Activated CD4-positive, alpha-beta T cell treated with anti-CD3 and anti-CD28 coated beads, Interleukin-2, amount 10 ng/mL, durations not matched to agents 24 days and 14 days (primary cell): Measurements from ENCODE around the gene OR2J1. TPM values are rescaled to one million over a fixed set of nuclear protein-coding genes. Genes with fewer than 3 reads are reported as not detected.
"Not testable (repeated sequence)": the region's sequence is repeated elsewhere in the genome, so short reads cannot be mapped to it uniquely, and the experiment has no call there.

Source experiments
- DNase-seq: peaks from one replicate; pipeline ENCODE4 v3.0.0; 2022
- H3K27ac Mint-ChIP-seq: one replicate; pipeline ENCODE4 v1.8.0; 2022; ENCODE audit warnings: mild to moderate bottlenecking, mixed read lengths
- H3K27me3 Mint-ChIP-seq: one replicate; pipeline ENCODE4 v1.8.0; 2022; ENCODE audit warnings: mixed read lengths
- H3K36me3 Mint-ChIP-seq: one replicate; pipeline ENCODE4 v1.8.0; 2022; ENCODE audit warnings: low read depth, mild to moderate bottlenecking, mixed read lengths
- H3K4me1 Mint-ChIP-seq: one replicate; pipeline ENCODE4 v1.8.0; 2021; ENCODE audit warnings: mixed read lengths
- H3K4me3 Mint-ChIP-seq: one replicate; pipeline ENCODE4 v1.8.0; 2022; ENCODE audit warnings: mild to moderate bottlenecking, moderate library complexity, mixed read lengths
- H3K9me3 Mint-ChIP-seq: one replicate; pipeline ENCODE4 v1.8.0; 2021; ENCODE audit warnings: mixed read lengths
- intact Hi-C: fragments of 100-400 bp; cut with micrococcal nuclease; formaldehyde crosslinking; loops from one replicate; pipeline ENCODE4 v1.15.1; 2023
- total RNA-seq: library from RNA; stranded (reverse); gene quantifications from 2 replicates; pipeline ENCODE4 v1.2.3, GENCODE V29; 2022

Gene OR2J1
- not detected in 2 replicates for total RNA-seq

DNA sequence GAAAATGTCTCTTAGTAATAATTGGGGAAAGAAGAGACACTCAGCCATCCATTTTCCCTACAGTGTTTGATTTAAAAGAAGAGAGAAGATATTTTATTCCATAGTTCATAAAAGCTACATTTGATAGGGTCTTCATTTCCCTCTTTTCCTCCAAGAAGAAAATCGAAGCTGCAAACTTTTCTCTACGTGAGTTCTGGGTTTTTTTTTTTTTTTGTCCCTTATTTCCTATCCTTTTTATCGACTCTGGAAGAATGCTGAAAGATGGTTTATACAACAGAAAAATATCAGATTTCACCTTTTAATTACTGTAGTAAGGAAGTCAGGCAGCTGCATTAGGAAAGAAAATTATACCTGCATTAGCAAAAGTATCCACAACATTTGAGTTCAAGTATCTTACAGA lies at the start of gene OR2J1:
TSS of gene OR2J1 (plus strand) at position 301 of the 400 bp plus-strand sequence. CDS start 1,453 bp downstream, outside the sequence.
- no peak within 1 kb of the TSS for H3K4me3 Mint-ChIP-seq

DNA sequence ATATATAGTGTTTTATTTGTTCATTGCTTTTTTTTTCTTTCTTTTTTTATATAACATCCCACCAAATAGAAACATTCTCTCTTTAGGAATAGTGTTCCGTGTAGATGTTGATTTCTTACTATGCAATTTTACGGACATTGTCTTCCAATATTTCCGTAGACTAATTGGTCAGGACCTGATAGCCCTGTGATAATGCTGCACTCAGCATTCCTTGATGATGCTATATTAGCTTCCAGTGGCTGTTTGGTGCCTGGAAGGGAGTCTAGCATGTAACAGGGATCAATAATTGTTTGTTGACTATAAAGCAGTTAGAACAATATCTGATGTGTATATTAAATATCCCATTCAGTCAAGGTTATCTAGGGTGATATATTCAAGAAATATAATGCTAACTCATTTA lies 47.6 kb upstream of the OR2J1 start:
- H3K27ac Mint-ChIP-seq, result no peak overlapping the region
- H3K9me3 Mint-ChIP-seq, result no peaks in the 10 kb centered on the region
- intact Hi-C loops, result no loop called here
- no peaks in the 10 kb centered on the region for H3K4me1 Mint-ChIP-seq
- DNase-seq, result no peak
- no peak overlapping the region for H3K4me3 Mint-ChIP-seq
- H3K36me3 Mint-ChIP-seq, result no peaks in the 10 kb centered on the region
- H3K27me3 Mint-ChIP-seq, result peaks cover 15% of the 10 kb centered on the region

More for the DNA sequence above, at the start of gene OR2J1:
- H3K27me3 Mint-ChIP-seq, result peaks cover 9% of the 10 kb centered on the region
- H3K36me3 Mint-ChIP-seq, result no peaks in the 10 kb centered on the region
- intact Hi-C loops, result no loop called here
- H3K27ac Mint-ChIP-seq, result no peak within 1 kb of the TSS
- DNase-seq, result no peak
- no peaks in the 10 kb centered on the region for H3K4me1 Mint-ChIP-seq
- no peaks in the 10 kb centered on the region for H3K9me3 Mint-ChIP-seq

DNA sequence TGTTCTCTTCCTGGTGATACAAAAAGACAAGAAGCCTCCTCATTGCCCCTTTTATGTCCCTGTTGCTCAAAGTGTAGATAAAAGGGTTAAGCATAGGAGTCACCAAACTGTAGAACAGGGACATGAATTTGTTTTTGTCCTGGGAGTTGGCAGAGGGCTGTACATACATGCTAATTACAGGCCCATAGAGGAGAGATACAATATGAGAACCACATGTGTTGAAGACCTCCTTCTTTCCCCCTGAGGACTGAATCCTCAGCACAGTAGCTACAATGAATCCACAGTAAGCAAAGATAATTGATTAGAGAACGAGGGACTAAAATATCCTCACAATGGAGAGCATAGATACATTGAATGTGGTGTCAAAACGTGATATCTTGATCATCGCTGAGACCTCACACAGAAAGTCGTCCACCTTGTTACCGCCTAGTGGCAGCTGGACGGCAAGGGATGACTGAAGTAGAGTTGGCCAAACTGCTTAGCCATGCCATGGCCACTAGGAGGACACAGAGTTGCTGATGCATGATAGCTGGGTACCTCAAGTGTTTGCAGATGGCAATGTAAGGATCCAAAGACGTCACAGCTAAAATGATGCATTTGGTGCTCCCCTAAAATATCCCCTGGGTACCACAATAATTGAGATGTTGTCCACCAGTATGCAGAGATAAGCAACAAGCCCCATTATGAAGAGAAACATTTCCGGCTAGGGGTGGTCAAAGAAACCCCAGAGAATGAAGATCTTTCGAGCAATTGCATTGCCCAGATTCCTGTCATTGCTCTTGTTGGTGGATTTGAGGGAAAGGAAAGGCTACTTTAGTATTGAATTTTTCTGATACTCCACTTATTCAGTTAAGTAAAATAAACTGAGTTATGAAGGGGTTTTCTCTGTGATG lies 27.2 kb upstream of the OR2J1 start:
- Mint-ChIP-seq H3K27ac (no peak overlapping the region), H3K27me3 (peaks cover 19% of the 10 kb centered on the region), H3K4me1 (no peaks in the 10 kb centered on the region), H3K36me3 (no peaks in the 10 kb centered on the region), H3K9me3 (peaks cover 3% of the 10 kb centered on the region), H3K4me3 (no peak overlapping the region)
- no peak for DNase-seq
- intact Hi-C loops, result no loop called here

DNA sequence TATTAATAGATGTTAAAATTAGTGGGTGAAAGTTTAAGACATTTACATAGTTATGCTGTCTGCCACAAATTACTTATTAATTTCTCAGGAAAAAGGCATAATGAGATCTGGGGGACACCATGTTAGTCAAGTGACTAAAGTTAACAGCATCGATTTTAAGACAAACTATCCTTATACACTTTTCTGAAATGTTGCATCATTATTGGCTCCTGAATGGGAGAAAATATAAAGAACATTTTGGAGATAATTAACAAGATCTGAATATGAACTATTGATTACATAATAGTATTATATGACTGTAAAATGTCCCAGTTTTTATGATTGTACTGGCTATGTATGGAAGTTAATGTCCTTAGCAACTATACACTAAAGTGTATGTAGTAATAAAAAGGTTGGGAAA lies 20.1 kb upstream of the OR2J1 start:
- H3K27me3 Mint-ChIP-seq, result peaks cover 6% of the 10 kb centered on the region
- no peaks in the 10 kb centered on the region for H3K4me1 Mint-ChIP-seq
- intact Hi-C loops, result no loop called here
- no peaks in the 10 kb centered on the region for H3K9me3 Mint-ChIP-seq
- DNase-seq, result no peak
- no peak overlapping the region for H3K27ac Mint-ChIP-seq
- no peaks in the 10 kb centered on the region for H3K36me3 Mint-ChIP-seq
- no peak overlapping the region for H3K4me3 Mint-ChIP-seq

DNA sequence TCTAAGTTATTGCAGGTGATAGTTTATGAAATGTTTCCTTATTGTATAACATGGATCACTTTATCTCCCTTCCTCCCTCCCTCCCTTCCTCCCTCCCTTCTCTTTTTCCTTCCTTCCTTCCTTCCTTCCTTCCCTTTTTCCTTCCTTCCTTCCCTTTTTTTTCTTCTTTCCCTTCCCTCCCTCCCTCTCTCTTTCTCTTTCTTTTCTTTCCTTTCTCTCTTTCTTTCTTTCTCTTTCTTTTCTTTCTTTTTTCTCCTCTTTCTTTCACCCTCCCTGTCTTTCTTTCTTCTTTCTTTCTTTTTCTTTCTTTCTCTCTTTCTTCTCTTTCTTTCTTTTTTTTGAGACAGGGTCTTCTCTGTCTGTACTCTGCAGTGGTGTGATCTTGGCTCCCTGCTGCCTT lies 18.0 kb upstream of the OR2J1 start:
- no peaks in the 10 kb centered on the region for H3K27me3 Mint-ChIP-seq

DNA sequence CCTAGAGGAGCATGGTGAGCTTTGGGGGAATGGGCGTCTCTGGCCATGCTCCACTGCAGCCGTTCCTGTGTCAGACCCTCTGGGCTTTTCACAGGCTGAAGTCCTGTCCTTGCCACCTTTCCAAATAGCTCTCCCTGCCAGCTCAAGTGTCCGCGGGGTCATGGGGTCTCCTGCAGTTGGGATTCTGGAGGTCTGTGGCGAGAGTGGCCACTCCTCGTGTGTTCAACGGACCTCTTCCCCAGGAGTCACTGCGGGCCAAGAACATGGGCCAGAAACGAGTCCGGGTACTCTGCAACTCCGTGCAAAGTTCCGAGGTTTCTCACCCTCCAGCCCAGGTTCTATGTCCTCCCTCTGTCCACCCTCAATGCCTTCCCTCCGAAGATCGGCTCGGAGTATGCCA lies 16.8 kb upstream of the OR2J1 start:
- H3K4me1 Mint-ChIP-seq, result no peaks in the 10 kb centered on the region
- H3K9me3 Mint-ChIP-seq, result no peaks in the 10 kb centered on the region
- H3K27ac Mint-ChIP-seq, result no peak overlapping the region
- DNase-seq, result no peak
- intact Hi-C loops, result no loop called here
- H3K27me3 Mint-ChIP-seq, result no peaks in the 10 kb centered on the region
- H3K4me3 Mint-ChIP-seq, result no peak overlapping the region
- H3K36me3 Mint-ChIP-seq, result no peaks in the 10 kb centered on the region

More for the DNA sequence above, 18.0 kb upstream of the OR2J1 start:
- H3K9me3 Mint-ChIP-seq, result no peaks in the 10 kb centered on the region
- no peak overlapping the region for H3K4me3 Mint-ChIP-seq
- no peaks in the 10 kb centered on the region for H3K4me1 Mint-ChIP-seq
- H3K27ac Mint-ChIP-seq, result no peak overlapping the region
- no peaks in the 10 kb centered on the region for H3K36me3 Mint-ChIP-seq
- no peak for DNase-seq
- intact Hi-C loops, result no loop called here

DNA sequence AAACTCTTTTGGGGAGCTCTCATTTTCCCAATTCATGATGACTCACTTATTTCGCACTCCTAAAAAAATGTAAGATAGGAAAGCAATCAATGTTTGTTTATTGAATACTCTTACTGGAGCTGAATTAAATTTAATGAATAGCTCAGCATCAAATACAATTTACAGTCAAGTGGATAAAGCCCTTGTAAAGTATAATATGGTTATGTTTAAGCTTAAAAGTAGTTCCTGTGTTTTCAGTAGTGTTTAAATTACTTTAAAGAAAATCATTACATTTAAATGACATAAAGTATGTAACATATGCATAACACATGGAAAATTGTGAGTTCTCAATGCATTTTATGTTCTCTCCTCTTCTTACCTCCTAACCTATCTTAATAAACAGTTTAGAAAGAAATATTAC lies 12.1 kb upstream of the OR2J1 start, which contains the start of gene OR2B3:
TSS of gene OR2B3 (minus strand) at position 101 of the 400 bp plus-strand sequence. CDS start at position 36, 65 bp downstream.
- DNase-seq, result no peak
- Mint-ChIP-seq H3K9me3 (no peaks in the 10 kb centered on the region), H3K27ac (no peak within 1 kb of the TSS), H3K4me3 (no peak within 1 kb of the TSS), H3K36me3 (no peaks in the 10 kb centered on the region), H3K27me3 (peaks cover 2% of the 10 kb centered on the region), H3K4me1 (no peaks in the 10 kb centered on the region)
- intact Hi-C loops, result no loop called here

DNA sequence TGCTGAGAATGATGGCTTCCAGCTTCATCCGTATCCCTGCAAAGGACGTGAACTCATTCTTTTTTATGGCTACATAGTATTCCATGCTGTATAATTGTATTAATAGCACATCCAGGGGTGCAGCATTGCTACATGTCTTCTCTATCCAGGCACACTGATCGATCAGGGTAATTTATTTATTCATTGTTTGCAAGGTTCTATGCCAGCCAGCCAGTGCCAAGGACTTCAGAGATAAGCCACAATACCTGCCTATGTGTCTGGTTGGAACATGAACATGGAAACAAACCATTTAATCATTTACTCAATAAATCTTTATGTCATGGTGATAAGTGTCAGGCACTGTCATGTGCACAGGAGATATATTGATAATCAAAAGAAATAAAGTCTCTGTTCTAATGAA lies 6.3 kb upstream of the OR2J1 start:
- no peaks in the 10 kb centered on the region for H3K4me1 Mint-ChIP-seq
- H3K4me3 Mint-ChIP-seq, result no peak overlapping the region
- no peaks in the 10 kb centered on the region for H3K36me3 Mint-ChIP-seq
- H3K27me3 Mint-ChIP-seq, result peaks cover 6% of the 10 kb centered on the region
- intact Hi-C loops, result no loop called here
- H3K27ac Mint-ChIP-seq, result no peak overlapping the region
- DNase-seq, result no peak
- no peaks in the 10 kb centered on the region for H3K9me3 Mint-ChIP-seq

DNA sequence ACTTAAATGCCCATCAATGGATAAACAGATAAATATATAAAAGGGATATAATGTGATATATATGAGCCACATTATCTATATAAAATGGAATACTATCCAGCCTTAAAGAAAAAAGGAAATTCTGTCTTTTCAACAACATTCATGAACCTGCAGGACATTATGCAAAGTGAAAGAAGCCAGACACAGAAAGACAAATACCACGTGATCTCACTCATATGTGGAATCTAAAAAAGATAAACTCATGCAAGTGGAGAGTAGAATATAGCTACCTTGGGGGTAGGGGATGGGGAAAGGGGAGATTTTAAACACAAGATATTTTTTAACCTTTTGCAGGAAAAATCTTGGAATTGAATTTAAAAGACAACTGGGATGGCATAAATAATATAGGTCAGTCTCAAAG lies 1.5 kb upstream of the OR2J1 start:
- H3K36me3 Mint-ChIP-seq, result no peaks in the 10 kb centered on the region
- H3K4me3 Mint-ChIP-seq, result no peak overlapping the region

DNA sequence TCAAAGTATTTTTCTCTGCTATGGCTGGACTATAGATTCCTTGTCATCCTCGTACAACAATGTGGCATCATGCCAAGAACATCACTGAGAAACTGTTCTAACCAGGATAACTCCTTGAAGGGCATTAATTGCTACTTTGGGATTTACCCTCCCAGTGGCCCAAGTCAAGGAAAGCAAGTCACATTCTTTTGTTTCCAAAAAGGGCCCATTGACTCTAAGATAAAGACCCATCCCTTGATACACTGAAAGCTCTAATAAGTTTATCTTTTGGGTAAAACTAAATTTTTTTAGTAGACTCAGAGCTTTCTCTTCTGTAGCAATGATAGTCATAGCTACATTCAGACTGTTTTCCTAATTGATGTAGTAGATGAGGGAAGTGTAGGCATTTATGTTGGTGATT lies 8.5 kb downstream of the OR2J1 start, which contains the start of gene OR2J3:
TSS of gene OR2J3 (plus strand) at position 301 of the 400 bp plus-strand sequence. CDS start 3,833 bp downstream, outside the sequence.
- H3K36me3 Mint-ChIP-seq, result no peaks in the 10 kb centered on the region
- H3K9me3 Mint-ChIP-seq, result no peaks in the 10 kb centered on the region
- no peak within 1 kb of the TSS for H3K4me3 Mint-ChIP-seq
- no peak for DNase-seq
- intact Hi-C loops, result no loop called here
- H3K27me3 Mint-ChIP-seq, result peaks cover 14% of the 10 kb centered on the region
- H3K4me1 Mint-ChIP-seq, result no peaks in the 10 kb centered on the region
- H3K27ac Mint-ChIP-seq, result no peak within 1 kb of the TSS

More for the DNA sequence above, 1.5 kb upstream of the OR2J1 start:
- H3K27me3 Mint-ChIP-seq, result peaks cover 9% of the 10 kb centered on the region
- no peaks in the 10 kb centered on the region for H3K4me1 Mint-ChIP-seq
- H3K9me3 Mint-ChIP-seq, result no peaks in the 10 kb centered on the region
- no peak for DNase-seq
- intact Hi-C loops, result no loop called here
- no peak overlapping the region for H3K27ac Mint-ChIP-seq

DNA sequence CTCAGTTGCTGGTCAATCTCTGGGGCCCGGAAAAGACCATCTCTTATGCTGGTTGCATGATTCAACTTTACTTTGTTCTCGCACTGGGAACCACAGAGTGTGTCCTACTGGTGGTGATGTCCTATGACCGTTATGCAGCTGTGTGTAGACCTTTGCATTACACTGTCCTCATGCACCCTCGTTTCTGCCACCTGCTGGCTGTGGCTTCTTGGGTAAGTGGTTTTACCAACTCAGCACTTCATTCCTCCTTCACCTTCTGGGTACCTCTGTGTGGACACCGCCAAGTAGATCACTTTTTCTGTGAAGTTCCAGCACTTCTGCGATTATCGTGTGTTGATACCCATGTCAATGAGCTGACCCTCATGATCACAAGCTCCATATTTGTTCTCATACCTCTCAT lies 12.8 kb downstream of the OR2J1 start:
- intact Hi-C loops, result no loop called here
- no peak for DNase-seq
- Mint-ChIP-seq H3K36me3 (no peaks in the 10 kb centered on the region), H3K4me1 (no peaks in the 10 kb centered on the region), H3K9me3 (no peaks in the 10 kb centered on the region), H3K4me3 (no peak overlapping the region), H3K27me3 (peaks cover 16% of the 10 kb centered on the region), H3K27ac (no peak overlapping the region)

DNA sequence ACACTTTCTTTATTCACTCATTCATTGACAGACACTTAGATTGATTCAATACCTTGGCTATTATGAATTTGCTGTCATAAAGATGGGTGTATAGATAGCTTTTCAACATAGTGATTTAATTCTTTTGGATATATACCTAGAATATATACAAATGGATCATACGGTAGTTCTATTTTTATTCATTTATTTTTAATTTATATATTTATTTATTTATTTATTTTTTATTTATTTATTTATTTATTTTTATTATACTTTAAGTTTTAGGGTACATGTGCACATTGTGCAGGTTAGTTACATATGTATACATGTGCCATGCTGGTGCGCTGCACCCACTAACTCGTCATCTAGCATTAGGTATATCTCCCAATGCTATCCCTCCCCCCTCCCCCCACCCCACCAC lies 15.7 kb downstream of the OR2J1 start:
- H3K4me3 Mint-ChIP-seq, H3K4me1 Mint-ChIP-seq, H3K27ac Mint-ChIP-seq, H3K9me3 Mint-ChIP-seq, DNase-seq, H3K36me3 Mint-ChIP-seq, intact Hi-C loops: not testable (repeated sequence)
- peaks cover 11% of the 10 kb centered on the region for H3K27me3 Mint-ChIP-seq

DNA sequence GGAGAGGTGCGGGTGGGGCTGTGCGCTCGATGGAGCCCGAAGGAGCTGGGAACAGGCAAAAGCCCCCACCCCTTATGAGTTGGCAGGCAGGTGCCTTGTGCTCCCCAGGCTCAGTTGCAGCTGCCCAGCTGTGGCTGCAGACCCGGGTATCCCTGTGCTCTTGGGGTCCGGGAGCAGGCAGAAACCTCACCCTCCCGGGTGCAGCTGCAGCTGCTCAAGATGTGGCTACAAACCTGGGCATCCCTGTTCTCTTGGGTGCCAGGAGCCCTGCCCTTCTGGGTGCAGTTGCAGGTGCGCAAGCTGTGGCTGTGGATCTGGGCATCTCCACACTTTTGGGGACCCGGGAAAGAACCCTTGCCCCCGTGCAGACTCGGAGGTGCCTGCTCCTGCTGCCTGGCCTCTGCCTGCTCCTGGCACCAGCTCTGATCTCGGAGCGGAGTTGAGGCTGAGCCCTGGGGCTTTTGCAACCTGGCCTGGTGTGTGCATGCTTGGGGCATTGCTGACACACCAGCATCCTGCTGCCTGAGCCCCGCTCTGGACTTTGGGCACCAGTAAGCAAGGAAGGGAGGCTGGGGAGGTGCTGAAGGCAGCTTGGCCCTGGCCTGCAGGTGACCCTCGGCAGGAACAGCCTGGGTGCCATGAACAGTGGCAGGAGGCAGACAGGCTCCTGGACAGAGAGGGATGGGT lies 30.2 kb downstream of the OR2J1 start:
- intact Hi-C loops, result no loop called here
- H3K4me1 Mint-ChIP-seq, result no peaks in the 10 kb centered on the region
- H3K9me3 Mint-ChIP-seq, result no peaks in the 10 kb centered on the region
- H3K4me3 Mint-ChIP-seq, result no peak overlapping the region
- no peak for DNase-seq
- H3K27ac Mint-ChIP-seq, result no peak overlapping the region
- H3K36me3 Mint-ChIP-seq, result no peaks in the 10 kb centered on the region
- peaks cover 6% of the 10 kb centered on the region for H3K27me3 Mint-ChIP-seq

DNA sequence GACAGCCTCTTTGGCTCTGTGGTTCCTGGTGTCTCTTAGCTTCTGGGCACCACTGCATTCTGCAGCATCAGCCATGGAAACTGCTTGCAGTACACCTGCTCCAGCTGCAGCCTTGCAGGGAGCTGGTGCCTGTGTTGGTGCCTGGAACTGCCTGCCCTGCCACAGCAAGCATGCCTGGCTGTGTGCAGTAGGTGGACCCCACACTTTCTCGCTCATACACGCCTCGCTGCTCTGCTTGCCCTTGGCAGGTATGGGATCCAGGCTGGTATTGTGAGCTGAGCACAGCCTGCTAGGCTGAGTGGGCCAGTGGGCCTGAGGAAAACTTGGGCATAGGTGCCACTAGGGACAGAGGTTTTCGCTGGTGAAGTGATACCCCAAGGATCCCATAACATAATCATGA lies 31.4 kb downstream of the OR2J1 start:
- H3K4me1 Mint-ChIP-seq, result no peaks in the 10 kb centered on the region
- H3K27ac Mint-ChIP-seq, result no peak overlapping the region
- H3K4me3 Mint-ChIP-seq, result no peak overlapping the region
- intact Hi-C loops, result no loop called here
- peaks cover 9% of the 10 kb centered on the region for H3K27me3 Mint-ChIP-seq
- H3K9me3 Mint-ChIP-seq, result no peaks in the 10 kb centered on the region
- no peak for DNase-seq
- H3K36me3 Mint-ChIP-seq, result no peaks in the 10 kb centered on the region
